H9 (cell line): ENCODE data around the gene SYMPK. TPM values are rescaled to one million over a fixed set of nuclear protein-coding genes. Genes with fewer than 3 reads are reported as not detected.

Experiments used
- DNase-seq: peaks from one replicate; pipeline ENCODE4 v3.0.0-alpha.2; 2017
- H2AFZ ChIP-seq: one replicate; pipeline ENCODE4 v1.6.1; 2013; ENCODE audit warnings: mild to moderate bottlenecking, low read length, control low read depth, moderate library complexity
- H2AK5ac ChIP-seq: 2 replicates; pipeline ENCODE4 v1.6.1; 2013; ENCODE audit warnings: low read length, control low read depth, mixed read lengths; ENCODE audit not compliant: insufficient read length
- H2BK120ac ChIP-seq: one replicate; pipeline ENCODE4 v1.6.1; 2013; ENCODE audit warnings: low read depth, mild to moderate bottlenecking, low read length, control low read depth, inconsistent platforms; ENCODE audit not compliant: poor library complexity, severe bottlenecking
- H2BK12ac ChIP-seq: 2 replicates; pipeline ENCODE4 v1.6.1; 2013; ENCODE audit warnings: low read length, control low read depth, mixed read lengths, low read depth; ENCODE audit not compliant: insufficient read length
- H2BK15ac ChIP-seq: 2 replicates; pipeline ENCODE4 v1.6.1; 2013; ENCODE audit warnings: low read depth, low read length, control low read depth
- H2BK20ac ChIP-seq: one replicate; pipeline ENCODE4 v1.6.1; 2013; ENCODE audit warnings: low read depth, mild to moderate bottlenecking, low read length, control low read depth, inconsistent platforms; ENCODE audit not compliant: poor library complexity, severe bottlenecking
- H2BK5ac ChIP-seq: 2 replicates; pipeline ENCODE4 v1.6.1; 2013; ENCODE audit warnings: low read length, control low read depth, mixed read lengths; ENCODE audit not compliant: insufficient read length
- H3K14ac ChIP-seq: 2 replicates; pipeline ENCODE4 v1.6.1; 2013; ENCODE audit warnings: low read length, control low read depth; ENCODE audit not compliant: insufficient read depth
- H3K18ac ChIP-seq: 2 replicates; pipeline ENCODE4 v1.6.1; 2013; ENCODE audit warnings: low read depth, mild to moderate bottlenecking, mixed read lengths, low read length, control low read depth; ENCODE audit not compliant: insufficient read length
- H3K23ac ChIP-seq: 2 replicates; pipeline ENCODE4 v1.6.1; 2013; ENCODE audit warnings: low read length, control low read depth, mixed read lengths, low read depth; ENCODE audit not compliant: insufficient read length
- H3K23me2 ChIP-seq: 2 replicates; pipeline ENCODE4 v1.6.1; 2013; ENCODE audit warnings: low read depth, mild to moderate bottlenecking, mixed read lengths, low read length, control low read depth; ENCODE audit not compliant: insufficient read length, poor library complexity, severe bottlenecking
- H3K27ac ChIP-seq: 2 replicates; pipeline ENCODE4 v1.5.1; 2013; ENCODE audit warnings: low read length, control low read depth, mixed read lengths, low read depth; ENCODE audit not compliant: insufficient read length
- H3K27me3 ChIP-seq: 2 replicates; pipeline ENCODE4 v1.6.1; 2013; ENCODE audit warnings: low read length, control low read depth, inconsistent platforms; ENCODE audit not compliant: insufficient read depth
- H3K4ac ChIP-seq: 2 replicates; pipeline ENCODE4 v1.6.1; 2013; ENCODE audit warnings: low read depth, mild to moderate bottlenecking, control low read depth, inconsistent platforms, low read length, moderate library complexity
- H3K4me1 ChIP-seq: 2 replicates; pipeline ENCODE4 v1.6.1; 2013; ENCODE audit warnings: low read length, control low read depth, inconsistent platforms; ENCODE audit not compliant: insufficient read depth
- H3K4me2 ChIP-seq: 2 replicates; pipeline ENCODE4 v1.6.1; 2013; ENCODE audit warnings: low read length, control low read depth, mixed read lengths; ENCODE audit not compliant: insufficient read length, insufficient read depth
- H3K56ac ChIP-seq: 2 replicates; pipeline ENCODE4 v1.6.1; 2013; ENCODE audit warnings: low read depth, mild to moderate bottlenecking, mixed read lengths, low read length, control low read depth; ENCODE audit not compliant: insufficient read length
- H3K79me1 ChIP-seq: 2 replicates; pipeline ENCODE4 v1.6.1; 2013; ENCODE audit warnings: low read depth, mild to moderate bottlenecking, moderate library complexity, low read length, control low read depth, inconsistent platforms; ENCODE audit not compliant: insufficient read depth, poor library complexity, severe bottlenecking
- H3K79me2 ChIP-seq: 2 replicates; pipeline ENCODE4 v1.6.1; 2013; ENCODE audit warnings: low read length, control low read depth, inconsistent platforms; ENCODE audit not compliant: insufficient read depth
- H3K9ac ChIP-seq: 2 replicates; pipeline ENCODE4 v1.6.1; 2013; ENCODE audit warnings: low read length, control low read depth, mixed read lengths; ENCODE audit not compliant: insufficient read length; ENCODE audit errors: extremely low read depth
- H3K9me3 ChIP-seq: one replicate; pipeline ENCODE4 v1.6.1; 2013; ENCODE audit warnings: low read depth, low read length, inconsistent platforms; ENCODE audit not compliant: control insufficient read depth
- H3T11ph ChIP-seq: one replicate; pipeline ENCODE4 v1.6.1; 2013; ENCODE audit warnings: mild to moderate bottlenecking, low read length, control low read depth, inconsistent platforms
- H4K20me1 ChIP-seq: one replicate; pipeline ENCODE4 v1.6.1; 2013; ENCODE audit not compliant: control insufficient read depth, insufficient read length, insufficient read depth
- H4K5ac ChIP-seq: 2 replicates; pipeline ENCODE4 v1.6.1; 2013; ENCODE audit warnings: low read depth, mild to moderate bottlenecking, mixed read lengths, low read length, control low read depth; ENCODE audit not compliant: insufficient read length
- H4K8ac ChIP-seq: replicated peaks from 2 replicates; pipeline ENCODE4 v1.6.1; 2013; ENCODE audit warnings: low read length, control low read depth, mixed read lengths, low read depth; ENCODE audit not compliant: insufficient read length
- H4K91ac ChIP-seq: 2 replicates; pipeline ENCODE4 v1.6.1; 2013; ENCODE audit warnings: low read depth, mild to moderate bottlenecking, moderate library complexity, mixed read lengths, low read length, control low read depth; ENCODE audit not compliant: insufficient read length
- H3K27ac Mint-ChIP-seq, 3 experiments: 2 replicates in 2 of 3; 3 replicates in 1 of 3; pipeline ENCODE4 v1.8.0; 2020 to 2021; ENCODE audit warnings: mixed read lengths in 3 of 3, mild to moderate bottlenecking in 1 of 3, moderate library complexity in 1 of 3
- H3K27me3 Mint-ChIP-seq: 2 replicates; pipeline ENCODE4 v1.8.0; 2021; ENCODE audit warnings: low read depth, mild to moderate bottlenecking, moderate library complexity, mixed read lengths
- H3K36me3 Mint-ChIP-seq, 3 experiments: 2 replicates in 2 of 3; 3 replicates in 1 of 3; pipeline ENCODE4 v1.8.0; 2020 to 2021; ENCODE audit warnings: low read depth in 3 of 3, mixed read lengths in 3 of 3; ENCODE audit not compliant: insufficient read depth in 1 of 3
- H3K4me1 Mint-ChIP-seq, 2 experiments: 2 replicates each; pipeline ENCODE4 v1.8.0; 2020; ENCODE audit warnings: mixed read lengths in 2 of 2
- H3K4me3 Mint-ChIP-seq, 2 experiments: 2 replicates in 1 of 2; 3 replicates in 1 of 2; pipeline ENCODE4 v1.8.0; 2020 to 2021; ENCODE audit warnings: mild to moderate bottlenecking in 2 of 2, mixed read lengths in 2 of 2, moderate library complexity in 1 of 2
- H3K9me3 Mint-ChIP-seq, 2 experiments: 2 replicates in 1 of 2; 3 replicates in 1 of 2; pipeline ENCODE4 v1.8.0; 2020; ENCODE audit warnings: mild to moderate bottlenecking in 2 of 2, mixed read lengths in 2 of 2, moderate library complexity in 1 of 2
- CTCF ChIP-seq: fragments of 200-600 bp; sonication (generic); conservative IDR thresholded peaks from 3 replicates; pipeline ENCODE4 v1.8.0; 2021; ENCODE audit warnings: antibody characterized with exemption, mild to moderate bottlenecking
- WGBS: extraction: QIAGEN DNeasy Blood & Tissue Kit; methylation state at CpG from one replicate; pipeline ENCODE4 v1.1.7; 2013; ENCODE audit warnings: missing lambda C conversion rate, low lambda C conversion rate, mixed read lengths; ENCODE audit not compliant: insufficient read length; ENCODE audit errors: extremely low coverage; 5-methylcytosine and 5-hydroxymethylcytosine counted together
- total RNA-seq: library from RNA; stranded (reverse); gene quantifications from 2 replicates; pipeline ENCODE4 v1.2.1, GENCODE V29; 2021

SYMPK gene
- total RNA-seq, 1 experiment from 2014 or later, result 104 TPM

- Histone ChIP-seq H3K9me3 (no peaks in the 10 kb centered on the region), H3K27me3 (no peaks in the 10 kb centered on the region), H2BK5ac (no peak overlapping the region), H3K18ac (no peak overlapping the region), H4K8ac (no peak overlapping the region), H2AK5ac (no peak overlapping the region), H3K23ac (no peak overlapping the region), H4K91ac (no peak overlapping the region), H3K79me1 (no peaks in the 10 kb centered on the region), H3K56ac (no peak overlapping the region), H2AFZ (no peak overlapping the region), H2BK120ac (no peak overlapping the region), H3K14ac (no peak overlapping the region), H3K9ac (no peak overlapping the region), H3K4ac (no peak overlapping the region), H3K4me1 (peaks cover 3% of the 10 kb centered on the region; the same call in 1 of the 2 replicates), H2BK12ac (no peak overlapping the region), H2BK20ac (no peak overlapping the region), H3K79me2 (no peaks in the 10 kb centered on the region), H3T11ph (no peak overlapping the region), H3K27ac (no peak overlapping the region), H4K20me1 (no peaks in the 10 kb centered on the region), H4K5ac (no peak overlapping the region), H2BK15ac (no peak overlapping the region), H3K23me2 (peaks cover 20% of the 10 kb centered on the region), H3K4me2 (no peak overlapping the region)
- no CpG with 5 or more reads among the region's 17 CpGs for WGBS
- Mint-ChIP-seq H3K9me3 (no peaks in the 10 kb centered on the region; a peak in 1 of 5 replicates), H3K36me3 (peaks cover 0 to 5% (median 0%) of the 10 kb centered on the region in 3 experiments; a peak in 2 of 7 replicates), H3K27ac (no peak overlapping the region), H3K4me1 (peaks cover 13 to 39% of the 10 kb centered on the region in 2 experiments), H3K27me3 (peaks cover 9% of the 10 kb centered on the region), H3K4me3 (no peak overlapping the region)
- no peak for TF ChIP-seq CTCF
- peak; percentile 27 for DNase-seq
Measured at GRCh38 chr19:45766296-45766868, 96.6 kb downstream of the SYMPK start.
